Sciatic nerve (tissue), 2 donors: Measurements from ENCODE around the gene HOOK1. TPM values are rescaled to one million over a fixed set of nuclear protein-coding genes. Genes with fewer than 3 reads are reported as not detected.
"Not testable (repeated sequence)": the region's sequence is repeated elsewhere in the genome, so short reads cannot be mapped to it uniquely, and the experiment has no call there.

Experiments
- ATAC-seq: fragments of 200-7000 bp; cut with Tn5 transposase; one replicate; pipeline ENCODE4 v1.9.1; 2020; ENCODE audit warnings: mild to moderate bottlenecking, moderate library complexity
- DNase-seq: peaks from one replicate; pipeline ENCODE4 v3.0.0-alpha.2; 2020; ENCODE audit warnings: low spot score
- intact Hi-C: fragments of 100-400 bp; cut with DNase I; formaldehyde crosslinking; loops from one replicate; pipeline ENCODE4 v1.14.2; 2022
- total RNA-seq: library from RNA; stranded (reverse); fragmentation: NEBNext Ultra II Directional; extraction: Animal tissue kit (Norgen Biotek cat#: 25700); gene quantifications from one replicate; pipeline ENCODE4 v1.2.1, GENCODE V29; 2021
- donor health status: DM: no; HTN: no; CAD: no.
- donor health status: DM: no; HTN: no; CAD: no.

The HOOK1 gene
- total RNA-seq, 1 donor from 2014 or later, result 0.53 TPM

GRCh38 chr1:59919746-59920145, 105.0 kb downstream of the HOOK1 start:
- intact Hi-C loops, result no loop called here
- ATAC-seq (no peak), DNase-seq (no peak)

GRCh38 chr1:59921258-59921899, 106.6 kb downstream of the HOOK1 start:
- intact Hi-C loops, ATAC-seq: not testable (repeated sequence)

DNA sequence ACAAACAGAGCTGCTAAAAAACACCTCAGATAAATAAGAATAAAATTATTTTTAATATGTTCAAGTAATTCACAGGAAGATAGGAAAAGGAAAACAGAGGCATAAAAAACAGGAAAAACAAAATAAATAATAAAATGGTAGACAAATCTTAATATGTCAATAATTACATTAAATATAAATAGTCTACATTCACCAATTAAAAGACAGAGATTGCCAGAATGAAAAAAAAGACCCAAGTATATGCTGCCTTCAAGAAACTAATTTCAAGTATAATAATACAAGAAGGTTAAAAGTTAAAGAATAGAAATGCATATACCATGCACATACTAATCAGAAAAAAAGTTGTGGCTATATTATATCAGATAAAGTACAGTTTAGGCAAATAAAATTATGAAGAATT, 109.9 kb downstream of the HOOK1 start:
- no peak for ATAC-seq
- intact Hi-C loops, result no loop called here
- no peak for DNase-seq

More at GRCh38 chr1:59921258-59921899, 106.6 kb downstream of the HOOK1 start:
- not testable (repeated sequence) for DNase-seq

Other genes starting within 250 kb of the HOOK1 start
- 21.6 TPM for gene CYP2J2, start 111.8 kb downstream of the HOOK1 start, total RNA-seq